IMR-90 (cell line): ENCODE data around the gene PIAS2.

ENCODE experiments used
- RFX5 ChIP-seq: IDR thresholded peaks from 2 replicates; pipeline ENCODE4 v1.8.0; 2012; ENCODE audit warnings: low read depth, mild to moderate bottlenecking, low read length, moderate library complexity
- USF2 ChIP-seq: fragments of 150-350 bp; IDR thresholded peaks from 2 replicates; pipeline ENCODE4 v1.6.1; 2017; ENCODE audit warnings: mild to moderate bottlenecking, antibody characterized with exemption, low read length, low read depth

- no peak for TF ChIP-seq RFX5
- TF ChIP-seq USF2: no peak
Measured at GRCh38 chr18:46849007-46849406, 68.3 kb downstream of the PIAS2 start.
